Body of pancreas (tissue), 4 donors: ENCODE data around the gene ZCCHC13.

ENCODE experiments used
- CTCF ChIP-seq, 7 experiments: fragments of 450-650 bp in 4 of 7; fragments of 200-600 bp in 3 of 7; sonication (generic) in 3 of 7; IDR thresholded peaks; one replicate each; pipeline ENCODE4 v1.5.1; 2016 to 2019; ENCODE audit warnings: antibody characterized with exemption in 7 of 7
- POLR2A ChIP-seq, 3 donors: fragments of 450-650 bp; IDR thresholded peaks; one replicate each; pipeline ENCODE4 v1.6.1; 2016; ENCODE audit warnings: antibody characterized with exemption in 3 of 3, mild to moderate bottlenecking in 2 of 3

- TF ChIP-seq CTCF (IDR thresholded peaks at IDR 0.05) = no peak
- TF ChIP-seq POLR2A (IDR thresholded peaks at IDR 0.05) = no peak
Measured at GRCh38 chrX:74272230-74272629, 31.8 kb upstream of the ZCCHC13 start.
